ENCODE results near the gene TANC1. TPM values are rescaled to one million over a fixed set of nuclear protein-coding genes. Genes with fewer than 3 reads are reported as not detected.

The TANC1 gene
- polyA plus RNA-seq, 1 donor (not counting 4 experiments of a cell fraction or from before 2014, with no cell fraction given), result 33.5 TPM

DNA sequence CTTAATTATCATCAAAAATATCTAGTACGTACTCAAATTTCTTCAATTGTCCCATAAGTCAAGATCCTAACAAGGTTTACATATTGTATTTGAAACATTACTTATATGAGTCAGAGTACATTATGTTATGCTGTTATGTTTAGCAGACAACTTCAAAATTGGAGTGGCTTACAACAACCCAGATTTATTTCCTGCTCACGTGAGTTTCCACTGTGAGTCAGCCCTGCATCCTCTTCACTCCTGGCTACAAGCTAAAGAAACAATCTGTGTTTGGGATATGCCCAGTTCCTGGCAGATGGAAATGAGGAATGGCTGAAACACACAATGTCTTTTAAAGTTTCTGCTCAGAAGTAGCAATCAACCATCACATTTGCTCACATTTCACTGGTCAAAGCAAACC, 31.5 kb upstream of the TANC1 start:
- dilution Hi-C loops (cut with MboI; ENCODE audit: extremely low pct_ligation_motif_present, low sequenced_read_pairs), result no loop called here
- DNase-seq (ENCODE audit: low read depth, low spot score) (peak; percentile 52), FAIRE-seq (peak; percentile 80)
- TF ChIP-seq, protein P1, sequence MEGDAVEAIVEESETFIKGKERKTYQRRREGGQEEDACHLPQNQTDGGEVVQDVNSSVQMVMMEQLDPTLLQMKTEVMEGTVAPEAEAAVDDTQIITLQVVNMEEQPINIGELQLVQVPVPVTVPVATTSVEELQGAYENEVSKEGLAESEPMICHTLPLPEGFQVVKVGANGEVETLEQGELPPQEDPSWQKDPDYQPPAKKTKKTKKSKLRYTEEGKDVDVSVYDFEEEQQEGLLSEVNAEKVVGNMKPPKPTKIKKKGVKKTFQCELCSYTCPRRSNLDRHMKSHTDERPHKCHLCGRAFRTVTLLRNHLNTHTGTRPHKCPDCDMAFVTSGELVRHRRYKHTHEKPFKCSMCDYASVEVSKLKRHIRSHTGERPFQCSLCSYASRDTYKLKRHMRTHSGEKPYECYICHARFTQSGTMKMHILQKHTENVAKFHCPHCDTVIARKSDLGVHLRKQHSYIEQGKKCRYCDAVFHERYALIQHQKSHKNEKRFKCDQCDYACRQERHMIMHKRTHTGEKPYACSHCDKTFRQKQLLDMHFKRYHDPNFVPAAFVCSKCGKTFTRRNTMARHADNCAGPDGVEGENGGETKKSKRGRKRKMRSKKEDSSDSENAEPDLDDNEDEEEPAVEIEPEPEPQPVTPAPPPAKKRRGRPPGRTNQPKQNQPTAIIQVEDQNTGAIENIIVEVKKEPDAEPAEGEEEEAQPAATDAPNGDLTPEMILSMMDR (optimal IDR thresholded peaks at IDR 0.05 in 1 of 3, IDR thresholded peaks at IDR 0.05 in 1 of 3, conservative IDR thresholded peaks at IDR 0.05 in 1 of 3; ENCODE audit: extremely low read depth in 1 of 3, insufficient read depth in 2 of 3, low read length in 3 of 3), result no peak
- no peak for TF ChIP-seq EZH2 (IDR thresholded peaks at IDR 0.05; ENCODE audit: low read length)
- Histone ChIP-seq H3K4me1 (ENCODE audit: control insufficient read depth, extremely low read depth, insufficient read depth, low read length) (peaks cover 17% of the 10 kb centered on the region), H3K36me3 (ENCODE audit: control insufficient read depth in 2 of 2, extremely low read depth in 1 of 2, insufficient read depth in 2 of 2, low read length in 2 of 2) (no peaks in the 10 kb centered on the region), H2AFZ (ENCODE audit: control insufficient read depth, low read length) (peak overlapping the region; percentile 53), H3K27me3 (ENCODE audit: control insufficient read depth, extremely low read depth, insufficient read depth, low read length) (no peaks in the 10 kb centered on the region), H3K4me2 (ENCODE audit: control insufficient read depth, extremely low read depth, insufficient read depth, low read depth, low read length) (peak overlapping the region; percentile 26), H3K9me1 (ENCODE audit: control insufficient read depth, extremely low read depth, insufficient read depth, low read length) (no peaks in the 10 kb centered on the region), H3K27ac (ENCODE audit: control insufficient read depth, insufficient read depth, low read length) (peak overlapping the region; percentile 53), H3K9me3 (ENCODE audit: control insufficient read depth, low read depth, low read length) (no peaks in the 10 kb centered on the region), H3K9ac (ENCODE audit: control insufficient read depth, extremely low read depth, insufficient read depth, low read length) (no peak overlapping the region), H4K20me1 (ENCODE audit: control insufficient read depth, extremely low read depth, insufficient read depth, low read length) (no peaks in the 10 kb centered on the region), H3K4me3 (ENCODE audit: control insufficient read depth in 2 of 3, extremely low read depth in 1 of 3, insufficient read depth in 2 of 3, low read depth in 1 of 3, low read length in 3 of 3) (no peak overlapping the region), H3K79me2 (ENCODE audit: control insufficient read depth, insufficient read depth, low read length) (no peaks in the 10 kb centered on the region)

DNA sequence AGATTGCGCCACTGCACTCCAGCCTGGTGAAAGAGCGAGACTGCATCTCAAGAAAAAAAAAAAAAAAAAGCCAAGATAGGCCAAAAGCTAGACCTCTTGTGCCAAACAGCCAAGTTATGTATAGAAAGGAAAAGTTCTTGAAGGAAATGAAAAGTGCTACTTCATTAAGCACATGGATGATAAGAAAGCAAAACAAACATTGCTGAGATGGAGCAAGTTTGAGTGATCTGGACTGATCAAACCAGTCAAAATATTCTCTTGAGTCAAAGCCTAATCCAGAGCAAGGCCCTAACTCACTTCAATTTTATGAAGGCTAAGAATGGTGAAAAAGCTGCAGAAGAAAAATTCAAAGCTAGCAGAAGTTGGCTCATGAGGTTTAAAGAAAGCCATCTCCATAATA, 28.1 kb upstream of the TANC1 start:
- Histone ChIP-seq H3K4me3 (ENCODE audit: control insufficient read depth in 2 of 3, extremely low read depth in 1 of 3, insufficient read depth in 2 of 3, low read depth in 1 of 3, low read length in 3 of 3) (no peak overlapping the region), H3K36me3 (ENCODE audit: control insufficient read depth in 2 of 2, extremely low read depth in 1 of 2, insufficient read depth in 2 of 2, low read length in 2 of 2) (no peaks in the 10 kb centered on the region), H2AFZ (ENCODE audit: control insufficient read depth, low read length) (no peak overlapping the region), H3K79me2 (ENCODE audit: control insufficient read depth, insufficient read depth, low read length) (no peaks in the 10 kb centered on the region), H3K27ac (ENCODE audit: control insufficient read depth, insufficient read depth, low read length) (no peak overlapping the region), H3K9me1 (ENCODE audit: control insufficient read depth, extremely low read depth, insufficient read depth, low read length) (no peaks in the 10 kb centered on the region), H3K4me1 (ENCODE audit: control insufficient read depth, extremely low read depth, insufficient read depth, low read length) (peaks cover 16% of the 10 kb centered on the region), H3K4me2 (ENCODE audit: control insufficient read depth, extremely low read depth, insufficient read depth, low read depth, low read length) (no peak overlapping the region), H3K27me3 (ENCODE audit: control insufficient read depth, extremely low read depth, insufficient read depth, low read length) (no peaks in the 10 kb centered on the region), H4K20me1 (ENCODE audit: control insufficient read depth, extremely low read depth, insufficient read depth, low read length) (no peaks in the 10 kb centered on the region), H3K9me3 (ENCODE audit: control insufficient read depth, low read depth, low read length) (no peaks in the 10 kb centered on the region), H3K9ac (ENCODE audit: control insufficient read depth, extremely low read depth, insufficient read depth, low read length) (no peak overlapping the region)
- no peak for FAIRE-seq
- no peak for DNase-seq (ENCODE audit: low read depth, low spot score)
- dilution Hi-C loops (cut with MboI; ENCODE audit: extremely low pct_ligation_motif_present, low sequenced_read_pairs), result no loop called here
- no peak for TF ChIP-seq EZH2 (IDR thresholded peaks at IDR 0.05; ENCODE audit: low read length)
- TF ChIP-seq, protein P1 (optimal IDR thresholded peaks at IDR 0.05 in 1 of 3, IDR thresholded peaks at IDR 0.05 in 1 of 3, conservative IDR thresholded peaks at IDR 0.05 in 1 of 3; ENCODE audit: extremely low read depth in 1 of 3, insufficient read depth in 2 of 3, low read length in 3 of 3), result no peak
